Measurements from ENCODE around the gene PLAAT3. TPM values are rescaled to one million over a fixed set of nuclear protein-coding genes. Genes with fewer than 3 reads are reported as not detected.
"Not testable (repeated sequence)": the region's sequence is repeated elsewhere in the genome, so short reads cannot be mapped to it uniquely, and the experiment has no call there.

The PLAAT3 gene
- total RNA-seq, 4 donors from 2014 or later = 0.57 to 15.4 (median 4.5) TPM

GRCh38 chr11:63530021-63530420 is 84.2 kb downstream of the PLAAT3 start:
- intact Hi-C loops (cut with DNase I) = no loop called here

GRCh38 chr11:63529373-63529772 is 84.9 kb downstream of the PLAAT3 start:
- peaks cover 0 to 23% (median 8%) of the 10 kb centered on the region in 3 donors for H3K4me1 ChIP-seq
- H3K27me3 ChIP-seq; DNase-seq; H3K27ac ChIP-seq; H3K4me3 ChIP-seq; H3K9me3 ChIP-seq; H3K36me3 ChIP-seq; intact Hi-C loops (cut with DNase I): not testable (repeated sequence)
- WGBS, 2 donors = 67 to 70% methylated on average over 6 of the region's 6 CpGs

More at GRCh38 chr11:63530021-63530420, 84.2 kb downstream of the PLAAT3 start:
- H3K27me3 ChIP-seq = no peaks in the 10 kb centered on the region
- TF ChIP-seq POLR2A (IDR thresholded peaks at IDR 0.05) (no peak), CTCF (IDR thresholded peaks at IDR 0.05) (no peak)
- H3K9me3 ChIP-seq = no peaks in the 10 kb centered on the region
- WGBS, 2 donors = 85 to 92% methylated on average over 2 of the region's 2 CpGs
- DNase-seq = no peak
- H3K4me3 ChIP-seq = no peak overlapping the region
- H3K27ac ChIP-seq = no peak overlapping the region
- no peaks in the 10 kb centered on the region for H3K36me3 ChIP-seq
- H3K4me1 ChIP-seq = peaks cover 0 to 23% (median 8%) of the 10 kb centered on the region in 3 donors

DNA sequence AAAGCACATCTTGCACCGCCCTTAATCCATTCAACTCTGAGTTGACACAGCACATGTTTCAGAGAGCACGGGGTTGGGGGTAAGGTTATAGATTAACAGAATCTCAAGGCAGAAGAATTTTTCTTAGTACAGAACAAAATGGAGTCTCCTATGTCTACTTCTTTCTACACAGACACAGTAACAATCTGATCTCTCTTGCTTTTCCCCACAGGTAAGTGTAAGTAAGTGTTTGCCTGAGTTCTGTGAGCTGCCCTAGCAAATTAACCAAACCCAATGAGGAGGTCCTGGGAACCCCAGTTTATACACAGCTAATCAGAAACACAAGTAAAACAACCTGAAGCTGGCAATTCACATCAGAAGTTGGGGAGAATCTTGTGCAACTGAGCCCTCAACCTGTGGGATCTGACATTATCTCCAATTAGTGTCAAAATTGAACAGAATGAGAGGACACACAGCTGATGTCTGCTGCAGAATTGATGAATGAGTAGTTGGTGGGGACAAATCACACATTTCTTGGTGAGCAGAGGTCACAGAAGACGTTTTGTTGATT is 85.4 kb downstream of the PLAAT3 start:
- DNase-seq; H3K27me3 ChIP-seq; H3K27ac ChIP-seq; H3K36me3 ChIP-seq; H3K4me3 ChIP-seq; H3K9me3 ChIP-seq; intact Hi-C loops (cut with DNase I): not testable (repeated sequence)
- 64 to 80% methylated on average over 1 of the region's 3 CpGs for WGBS, 2 donors
- H3K4me1 ChIP-seq = peaks cover 0 to 21% (median 8%) of the 10 kb centered on the region in 3 donors

- H3K36me3 ChIP-seq; intact Hi-C loops (cut with DNase I); H3K4me3 ChIP-seq; DNase-seq; H3K9me3 ChIP-seq; H3K27me3 ChIP-seq; H3K27ac ChIP-seq: not testable (repeated sequence)
- WGBS, 2 donors = 34 to 55% methylated on average over 6 to 7 of the region's 11 CpGs
- peaks cover 0 to 15% (median 8%) of the 10 kb centered on the region in 3 donors for H3K4me1 ChIP-seq
Measured at GRCh38 chr11:63528156-63528555, 86.1 kb downstream of the PLAAT3 start.

DNA sequence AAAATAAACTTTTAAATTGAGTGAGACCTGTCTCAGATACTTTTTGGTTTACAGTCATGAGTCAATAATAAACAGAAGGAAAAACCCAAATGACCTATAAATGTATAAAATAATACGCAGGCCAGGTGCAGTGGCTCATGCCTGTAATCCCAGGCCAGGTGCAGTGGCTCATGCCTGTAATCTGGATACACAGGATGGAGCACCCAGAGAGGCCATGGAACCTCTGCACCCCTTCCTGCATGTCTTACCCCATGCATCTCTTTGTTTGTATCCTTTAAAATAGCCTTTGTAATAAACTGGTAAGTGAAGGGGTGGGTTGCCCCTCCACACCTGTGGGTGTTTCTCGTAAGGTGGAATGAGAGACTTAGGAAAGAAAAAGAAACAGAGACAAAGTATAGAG is 86.6 kb downstream of the PLAAT3 start:
- no peak overlapping the region for H3K27ac ChIP-seq
- no peak overlapping the region for H3K4me3 ChIP-seq
- peaks cover 0 to 13% (median 8%) of the 10 kb centered on the region in 3 donors for H3K4me1 ChIP-seq
- H3K27me3 ChIP-seq = no peaks in the 10 kb centered on the region
- DNase-seq = no peak
- H3K36me3 ChIP-seq = no peaks in the 10 kb centered on the region
- 88 to 89% methylated on average over 2 of the region's 2 CpGs for WGBS, 2 donors
- intact Hi-C loops (cut with DNase I) = no loop called here
- H3K9me3 ChIP-seq = no peaks in the 10 kb centered on the region
- TF ChIP-seq POLR2A (IDR thresholded peaks at IDR 0.05) (no peak), CTCF (IDR thresholded peaks at IDR 0.05) (no peak)

Other genes with a start within 250 kb of the PLAAT3 start
- gene SLC22A9, start 244.6 kb downstream of the PLAAT3 start, total RNA-seq = not detected
- gene PLAAT5, start 123.3 kb downstream of the PLAAT3 start, total RNA-seq = 1 to 10 TPM in 2 of 4 donors, under 1 TPM in 1, not detected in 1; 0.13 to 1.3 (median 1.1) TPM
- not detected for gene LGALS12, start 108.3 kb downstream of the PLAAT3 start, total RNA-seq
- gene PLAAT4, start 77.6 kb downstream of the PLAAT3 start, total RNA-seq = 10 to 100 TPM in 2 of 4 donors, 1 to 10 TPM in 2; 3.9 to 32.6 (median 11.7) TPM
- gene PLAAT2, start 51.1 kb downstream of the PLAAT3 start, total RNA-seq = under 1 TPM in 1 of 4 donors, not detected in 3; 0.47 TPM
- 10 to 100 TPM; 39.1 to 79.7 (median 55.3) TPM for gene ATL3, start 56.9 kb upstream of the PLAAT3 start, total RNA-seq
- 10 to 100 TPM; 48.0 to 78.3 (median 58.4) TPM for gene RTN3, start 67.1 kb upstream of the PLAAT3 start, total RNA-seq
- 10 to 100 TPM in 1 of 4 donors, 1 to 10 TPM in 3; 2.9 to 12.0 (median 4.6) TPM for gene ZFTA, start 154.3 kb upstream of the PLAAT3 start, total RNA-seq
- 1 to 10 TPM; 3.4 to 8.8 (median 6.1) TPM for gene SPINDOC, start 199.0 kb upstream of the PLAAT3 start, total RNA-seq
- 10 to 100 TPM; 47.0 to 91.0 (median 62.2) TPM for gene MARK2, start 224.7 kb upstream of the PLAAT3 start, total RNA-seq